Renal cortex interstitium (tissue), 15 donors: Measurements from ENCODE around the gene COX4I2. TPM values are rescaled to one million over a fixed set of nuclear protein-coding genes. Genes with fewer than 3 reads are reported as not detected.
A peak's percentile ranks its signal among the peaks of the same experiment; 100 is the strongest.
"Not testable (repeated sequence)": the region's sequence is repeated elsewhere in the genome, so short reads cannot be mapped to it uniquely, and the experiment has no call there.

Source experiments
- DNase-seq, 11 donors: peaks; one replicate each; pipeline ENCODE4 v3.0.0-alpha.2; 2013; ENCODE audit warnings: low read depth in 9 of 11, low spot score in 4 of 11; ENCODE audit errors: extremely low read depth in 1 of 11
- long read RNA-seq, 16 experiments: transcript quantifications; one replicate each; lab custom pipeline, GENCODE V29; 2026
- polyA plus RNA-seq, 3 donors: library from polyadenylated mRNA; unstranded; fragments of 120-200 nt; gene quantifications; one replicate each; pipeline ENCODE4 v1.2.1, GENCODE V29; 2013; ENCODE audit not compliant: insufficient read length in 3 of 3

Gene COX4I2
- polyA plus RNA-seq: 1 to 10 TPM; 1.3 to 3.0 (median 2.8) TPM
- long read RNA-seq, donor 1, partial matches to known transcripts: 0 of 1 reads
- long read RNA-seq, donor 1, other reads (novel, unspliced or antisense): 0 of 1 reads
- long read RNA-seq, donor 2, partial matches to known transcripts: 0 of 2 reads
- long read RNA-seq, donor 2, other reads (novel, unspliced or antisense): 0 of 2 reads
- long read RNA-seq, donor 3, partial matches to known transcripts: 0 of 1 reads
- long read RNA-seq, donor 3, other reads (novel, unspliced or antisense): 0 of 1 reads
- long read RNA-seq, donor 4, partial matches to known transcripts: 0 of 3 reads
- long read RNA-seq, donor 4, other reads (novel, unspliced or antisense): 0 of 3 reads
- long read RNA-seq, donor 5, partial matches to known transcripts: 0 of 1 reads
- long read RNA-seq, donor 5, other reads (novel, unspliced or antisense): 0 of 1 reads
- long read RNA-seq, donor 6, partial matches to known transcripts: 0 of 2 reads
- long read RNA-seq, donor 6, other reads (novel, unspliced or antisense): 0 of 2 reads
- long read RNA-seq, donor 7: 0 reads
- long read RNA-seq, donor 8, partial matches to known transcripts: 0 of 4 reads
- long read RNA-seq, donor 8, other reads (novel, unspliced or antisense): 0 of 4 reads
- long read RNA-seq, donor 9, partial matches to known transcripts: 0 of 1 reads
- long read RNA-seq, donor 9, other reads (novel, unspliced or antisense): 0 of 1 reads
- long read RNA-seq, donor 10, partial matches to known transcripts: 0 of 1 reads
- long read RNA-seq, donor 10, other reads (novel, unspliced or antisense): 0 of 1 reads
- long read RNA-seq, donor 11: 0 reads
- long read RNA-seq, donor 12: 0 reads
- long read RNA-seq, donor 13, partial matches to known transcripts: 0 of 1 reads
- long read RNA-seq, donor 13, other reads (novel, unspliced or antisense): 0 of 1 reads
- long read RNA-seq, donor 14: 0 reads
- long read RNA-seq, donor 15: 0 reads
- long read RNA-seq, donor 16, partial matches to known transcripts: 0 of 1 reads
- long read RNA-seq, donor 16, other reads (novel, unspliced or antisense): 0 of 1 reads

GRCh38 chr20:31637660-31638059, at the start of gene COX4I2:
Gene COX4I2, plus strand, starts transcription at chr20:31637912. Its CDS starts 1,106 bp downstream, at chr20:31639018.
- DNase-seq: no peak

GRCh38 chr20:31590717-31591225, 46.9 kb upstream of the COX4I2 start:
- no peak for DNase-seq

DNA sequence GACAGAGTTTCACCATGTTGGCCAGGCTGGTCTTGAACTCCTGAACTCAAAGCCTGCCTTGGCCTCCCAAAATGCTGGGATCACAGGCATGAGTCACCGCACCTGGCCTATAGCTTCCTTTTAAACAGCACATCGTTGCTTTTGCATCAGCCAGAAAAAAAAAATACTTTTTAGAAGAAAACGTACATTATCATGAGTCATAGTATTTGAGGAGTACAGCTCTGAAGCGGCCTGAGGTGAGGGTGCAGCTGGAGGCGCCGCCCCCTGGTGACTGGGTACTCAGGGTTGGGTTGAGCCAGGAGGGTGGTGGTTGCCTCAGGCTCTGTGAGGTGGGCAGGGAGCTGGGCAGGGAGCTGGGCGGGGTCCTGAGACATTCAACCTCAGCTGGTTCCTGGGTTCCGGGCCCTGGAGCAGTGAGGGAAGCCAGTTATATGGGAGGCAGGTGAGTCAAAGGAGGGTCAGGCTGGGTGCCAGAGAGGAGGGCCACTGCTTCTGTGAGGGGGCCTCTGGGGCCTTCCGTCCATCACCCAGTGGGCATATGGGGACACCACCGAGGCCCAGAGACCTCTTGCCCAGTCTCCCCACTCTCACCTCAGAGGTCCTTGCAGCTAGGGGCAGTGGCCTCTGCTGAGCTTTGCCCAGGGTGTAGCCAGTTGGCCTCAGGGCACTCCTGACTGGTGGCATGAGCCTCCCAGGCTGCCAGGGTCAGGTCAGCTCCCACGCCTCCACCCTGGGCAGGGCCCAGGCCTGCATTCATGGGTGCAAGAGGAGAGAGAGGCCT, 44.3 kb upstream of the COX4I2 start:
- no peak for DNase-seq

GRCh38 chr20:31594002-31594557, 43.6 kb upstream of the COX4I2 start:
- no peak for DNase-seq

GRCh38 chr20:31594558-31595379, 42.9 kb upstream of the COX4I2 start:
- DNase-seq: no peak

DNA sequence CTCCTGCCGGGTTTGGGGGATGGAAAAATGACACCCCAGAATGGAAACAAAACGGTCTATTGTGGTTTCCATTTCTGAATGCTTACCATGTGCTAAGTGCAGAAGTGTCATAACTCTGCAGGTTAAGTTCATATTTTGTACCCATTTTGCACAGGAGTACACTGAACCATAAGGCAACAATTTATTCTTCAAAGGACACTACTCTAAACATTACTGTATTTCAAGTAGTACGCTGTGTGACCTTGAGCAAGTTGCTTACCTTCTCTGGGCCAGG, 42.4 kb upstream of the COX4I2 start:
- DNase-seq: no peak

- DNase-seq: no peak
These were observed 41.9 kb upstream of the COX4I2 start for GRCh38 chr20:31595654-31596411.

DNA sequence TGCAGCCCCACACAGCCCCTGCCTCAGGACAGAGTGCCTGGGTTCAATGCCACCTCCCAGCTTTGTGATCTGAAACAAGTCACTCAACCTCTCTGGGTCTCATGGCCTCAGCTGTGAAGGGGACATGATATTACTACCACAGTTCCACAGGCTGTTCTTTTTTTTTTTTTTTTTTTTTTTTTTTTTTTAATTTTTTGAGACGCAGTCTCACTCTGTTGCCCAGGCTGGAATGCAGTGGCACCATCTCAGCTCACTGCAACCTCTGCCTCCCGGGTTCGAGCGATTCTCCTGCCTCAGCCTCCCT, 41.3 kb upstream of the COX4I2 start:
- not testable (repeated sequence) for DNase-seq

- no peak for DNase-seq
These were observed 40.8 kb upstream of the COX4I2 start for GRCh38 chr20:31596831-31597480.

GRCh38 chr20:31597481-31597855, 40.2 kb upstream of the COX4I2 start:
- no peak for DNase-seq

DNA sequence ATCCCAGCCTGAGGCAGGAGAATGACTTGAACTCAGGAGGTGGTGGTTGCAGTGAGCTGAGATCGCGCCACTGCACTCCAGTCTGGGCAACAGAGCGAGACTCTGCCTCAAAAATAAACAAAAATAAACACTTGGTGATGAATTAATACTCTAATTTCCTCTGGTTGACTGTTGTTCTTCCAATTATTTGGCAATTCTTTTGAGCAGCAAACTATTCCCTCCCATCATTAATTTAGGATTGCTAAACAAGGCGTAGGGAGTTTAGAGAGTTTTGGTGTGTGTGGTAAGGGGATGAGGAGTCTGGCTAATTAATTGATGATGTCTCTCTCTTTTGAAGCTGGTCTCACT, 35.3 kb upstream of the COX4I2 start:
- DNase-seq: no peak

DNA sequence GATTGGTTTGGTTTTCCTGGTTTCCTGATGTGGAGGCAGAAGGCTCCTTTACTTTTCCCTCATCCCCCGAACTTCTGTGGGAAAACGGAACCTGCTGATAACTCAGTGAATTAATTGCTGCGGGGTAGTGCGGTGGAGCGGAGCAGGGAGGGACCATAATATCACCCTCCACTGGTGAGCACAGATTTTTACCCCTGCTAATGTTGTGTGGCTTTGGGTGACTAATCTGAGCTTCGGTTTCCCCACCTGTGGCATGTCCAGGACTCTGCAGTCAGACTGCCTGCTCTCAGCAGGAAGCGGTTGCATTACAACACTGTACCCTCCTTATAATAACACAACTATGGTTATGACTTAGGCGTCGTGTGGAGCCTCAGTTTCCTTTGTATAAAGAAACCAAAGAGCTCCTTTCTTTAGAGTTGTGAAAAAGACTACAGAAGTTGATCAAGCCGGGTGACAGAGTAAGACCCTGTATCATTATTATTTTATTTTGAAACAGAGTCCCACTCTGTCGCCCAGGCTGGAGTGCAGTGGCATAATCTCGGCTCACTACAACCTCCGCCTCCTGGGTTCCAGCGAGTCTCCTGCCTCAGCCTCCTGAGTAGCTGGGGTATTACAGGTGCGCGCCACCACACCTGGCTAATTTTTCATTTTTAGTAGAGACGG, 34.8 kb upstream of the COX4I2 start:
- DNase-seq: no peak

GRCh38 chr20:31603822-31604566, 33.7 kb upstream of the COX4I2 start:
- DNase-seq: peak; percentile 97 to 100 (median 99)

DNA sequence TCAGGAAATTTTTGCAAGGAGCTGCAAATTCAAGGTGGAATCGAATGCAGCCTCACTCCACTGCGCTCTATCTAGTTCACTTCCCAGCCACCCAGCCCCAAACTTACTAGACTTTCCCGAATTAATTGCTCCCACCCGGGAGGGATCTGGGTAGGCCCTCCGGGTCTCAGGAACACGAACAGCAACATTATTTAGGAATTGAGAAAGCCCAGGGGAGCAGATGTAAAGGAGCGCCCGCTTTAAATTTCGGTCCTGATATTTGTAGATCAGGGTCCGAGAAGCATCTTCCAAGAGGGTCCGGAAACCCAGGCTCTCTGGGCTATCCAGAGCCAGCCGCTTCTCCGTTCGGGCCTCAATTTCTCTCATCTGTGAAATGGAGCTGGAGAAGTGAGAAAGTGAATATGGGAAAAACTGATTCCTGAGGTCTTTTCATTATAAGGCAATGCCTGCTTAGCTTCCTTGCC, 33.1 kb upstream of the COX4I2 start:
- DNase-seq: no peak

GRCh38 chr20:31605031-31605901, 32.4 kb upstream of the COX4I2 start, which contains the start of gene ID1:
Gene ID1, plus strand, starts transcription at chr20:31605289. Its CDS starts 99 bp downstream, at chr20:31605388.
- DNase-seq: peak; percentile 92 to 98 (median 96)
